Upper lobe of left lung (tissue), 4 donors: Measurements from ENCODE around the gene NOM1.

Experiments
- EP300 ChIP-seq, 4 donors: sonication (generic); formaldehyde crosslinking; IDR thresholded peaks; one replicate each; pipeline ENCODE4 v1.5.1; 2017; ENCODE audit warnings: antibody characterized with exemption in 4 of 4, control low read depth in 2 of 4
- TF ChIP-seq, protein P1 (sequence below), 6 experiments: fragments of 450-650 bp in 4 of 6; fragments of 200-600 bp in 2 of 6; sonication (generic) in 2 of 6; IDR thresholded peaks; one replicate each; pipeline ENCODE4 v1.5.1; 2016 to 2019; ENCODE audit warnings: antibody characterized with exemption in 6 of 6

DNA sequence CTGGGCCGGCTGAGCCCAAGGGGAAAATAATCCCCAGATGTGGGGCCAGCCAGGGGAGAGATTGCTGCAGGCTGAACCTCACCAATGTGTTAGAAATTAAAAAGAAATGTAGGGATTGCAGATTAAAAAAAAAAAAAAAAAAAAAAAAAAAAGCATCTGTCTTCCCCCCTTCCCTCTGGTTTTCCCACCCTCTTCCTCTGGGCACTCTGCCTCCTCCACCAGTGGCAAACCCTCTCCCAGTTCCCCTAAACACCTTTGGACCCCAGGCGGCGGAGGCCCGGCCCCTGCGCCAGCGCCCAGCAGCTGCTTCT lies 53.9 kb downstream of the NOM1 start:
- no peak for TF ChIP-seq EP300 (IDR thresholded peaks at IDR 0.05)
- TF ChIP-seq, protein P1, sequence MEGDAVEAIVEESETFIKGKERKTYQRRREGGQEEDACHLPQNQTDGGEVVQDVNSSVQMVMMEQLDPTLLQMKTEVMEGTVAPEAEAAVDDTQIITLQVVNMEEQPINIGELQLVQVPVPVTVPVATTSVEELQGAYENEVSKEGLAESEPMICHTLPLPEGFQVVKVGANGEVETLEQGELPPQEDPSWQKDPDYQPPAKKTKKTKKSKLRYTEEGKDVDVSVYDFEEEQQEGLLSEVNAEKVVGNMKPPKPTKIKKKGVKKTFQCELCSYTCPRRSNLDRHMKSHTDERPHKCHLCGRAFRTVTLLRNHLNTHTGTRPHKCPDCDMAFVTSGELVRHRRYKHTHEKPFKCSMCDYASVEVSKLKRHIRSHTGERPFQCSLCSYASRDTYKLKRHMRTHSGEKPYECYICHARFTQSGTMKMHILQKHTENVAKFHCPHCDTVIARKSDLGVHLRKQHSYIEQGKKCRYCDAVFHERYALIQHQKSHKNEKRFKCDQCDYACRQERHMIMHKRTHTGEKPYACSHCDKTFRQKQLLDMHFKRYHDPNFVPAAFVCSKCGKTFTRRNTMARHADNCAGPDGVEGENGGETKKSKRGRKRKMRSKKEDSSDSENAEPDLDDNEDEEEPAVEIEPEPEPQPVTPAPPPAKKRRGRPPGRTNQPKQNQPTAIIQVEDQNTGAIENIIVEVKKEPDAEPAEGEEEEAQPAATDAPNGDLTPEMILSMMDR (IDR thresholded peaks at IDR 0.05) = no peak
